ENCODE measurements around the gene WDFY4.

DNA sequence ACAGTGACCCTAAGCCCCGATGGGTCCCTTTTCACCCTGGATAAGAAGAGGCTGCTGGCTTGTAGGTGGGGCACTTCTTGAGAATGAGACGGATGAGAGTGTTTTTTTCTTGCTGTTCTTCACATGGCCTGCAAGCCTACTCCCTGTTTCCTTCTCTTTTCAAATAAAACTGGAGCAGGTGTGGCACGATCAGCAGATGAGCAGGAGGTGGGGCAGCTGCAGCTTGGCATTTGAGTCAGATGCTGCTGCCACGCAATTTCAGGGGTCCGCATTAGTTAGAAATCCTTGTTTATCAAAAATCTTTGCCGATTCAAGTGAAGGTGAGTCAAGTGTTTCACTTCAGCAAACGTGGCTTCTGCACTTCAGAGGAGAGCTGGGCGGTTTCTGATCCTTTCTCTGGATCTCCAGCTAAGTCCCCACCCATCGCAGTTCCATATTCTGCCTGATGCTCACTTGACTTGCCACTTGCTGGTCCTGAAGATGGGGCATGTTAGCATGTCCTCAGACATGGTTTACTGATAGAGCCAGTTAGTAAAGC lies 20.8 kb downstream of the WDFY4 start:
- no peak for TF ChIP-seq TAF1 (IDR thresholded peaks at IDR 0.05; ENCODE audit: borderline replicate concordance, insufficient read depth, low read length)
- no peak for TF ChIP-seq POLR2AphosphoS5 (IDR thresholded peaks at IDR 0.05; ENCODE audit: low read depth, low read length)
- TF ChIP-seq, protein P1, sequence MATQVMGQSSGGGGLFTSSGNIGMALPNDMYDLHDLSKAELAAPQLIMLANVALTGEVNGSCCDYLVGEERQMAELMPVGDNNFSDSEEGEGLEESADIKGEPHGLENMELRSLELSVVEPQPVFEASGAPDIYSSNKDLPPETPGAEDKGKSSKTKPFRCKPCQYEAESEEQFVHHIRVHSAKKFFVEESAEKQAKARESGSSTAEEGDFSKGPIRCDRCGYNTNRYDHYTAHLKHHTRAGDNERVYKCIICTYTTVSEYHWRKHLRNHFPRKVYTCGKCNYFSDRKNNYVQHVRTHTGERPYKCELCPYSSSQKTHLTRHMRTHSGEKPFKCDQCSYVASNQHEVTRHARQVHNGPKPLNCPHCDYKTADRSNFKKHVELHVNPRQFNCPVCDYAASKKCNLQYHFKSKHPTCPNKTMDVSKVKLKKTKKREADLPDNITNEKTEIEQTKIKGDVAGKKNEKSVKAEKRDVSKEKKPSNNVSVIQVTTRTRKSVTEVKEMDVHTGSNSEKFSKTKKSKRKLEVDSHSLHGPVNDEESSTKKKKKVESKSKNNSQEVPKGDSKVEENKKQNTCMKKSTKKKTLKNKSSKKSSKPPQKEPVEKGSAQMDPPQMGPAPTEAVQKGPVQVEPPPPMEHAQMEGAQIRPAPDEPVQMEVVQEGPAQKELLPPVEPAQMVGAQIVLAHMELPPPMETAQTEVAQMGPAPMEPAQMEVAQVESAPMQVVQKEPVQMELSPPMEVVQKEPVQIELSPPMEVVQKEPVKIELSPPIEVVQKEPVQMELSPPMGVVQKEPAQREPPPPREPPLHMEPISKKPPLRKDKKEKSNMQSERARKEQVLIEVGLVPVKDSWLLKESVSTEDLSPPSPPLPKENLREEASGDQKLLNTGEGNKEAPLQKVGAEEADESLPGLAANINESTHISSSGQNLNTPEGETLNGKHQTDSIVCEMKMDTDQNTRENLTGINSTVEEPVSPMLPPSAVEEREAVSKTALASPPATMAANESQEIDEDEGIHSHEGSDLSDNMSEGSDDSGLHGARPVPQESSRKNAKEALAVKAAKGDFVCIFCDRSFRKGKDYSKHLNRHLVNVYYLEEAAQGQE (IDR thresholded peaks at IDR 0.05; ENCODE audit: insufficient read depth in 1 of 2, low read depth in 2 of 2, low read length in 2 of 2) = no peak
